K562 (cell line): ENCODE measurements around the gene SS18L1. TPM values are rescaled to one million over a fixed set of nuclear protein-coding genes. Genes with fewer than 3 reads are reported as not detected.

ENCODE experiments used
- ATAC-seq: fragments of 200-7000 bp; cut with Tn5 transposase; 3 replicates; pipeline ENCODE4 v1.9.1; 2020; ENCODE audit warnings: moderate library complexity
- BruUV-seq: library from RNA; stranded (reverse); fragments of 400-500 nt; replicated peaks from 2 replicates; lab custom pipeline; 2021; lab: Mats Ljungman, UMichigan
- CTCF ChIA-PET: fragments of 300-600 bp; formaldehyde crosslinking; extraction: SDS; loops from one replicate; lab custom pipeline; 2021; ENCODE audit warnings: low intra/inter-chr PET ratio; lab: Yijun Ruan, JAX
- POLR2A ChIA-PET: fragments of 300-600, 350-650 bp; sonication (Branson Sonifier 250); formaldehyde crosslinking; extraction: SDS; loops from one replicate; lab custom pipeline; 2021; ENCODE audit warnings: antibody characterized with exemption, inconsistent platforms; lab: Yijun Ruan, JAX
- DNase-seq, 4 experiments: peaks; one replicate each; pipeline versions ENCODE4 v3.0.0 to v3.0.0-alpha.2; 2011 to 2018; ENCODE audit warnings: low spot score in 3 of 4, mixed read lengths in 3 of 4; ENCODE audit errors: extremely low read depth in 1 of 4
- FAIRE-seq: peaks from 2 replicates; lab custom pipeline; 2011; peaks lifted over from hg19 to GRCh38; lab: Jason Lieb, UNC
- H2AFZ ChIP-seq: 2 replicates; pipeline ENCODE4 v1.6.0; 2011; ENCODE audit warnings: low read depth, low read length, control low read depth, inconsistent platforms
- H3K27ac ChIP-seq: fragments of 200-600 bp; 3 replicates; pipeline ENCODE4 v1.8.0; 2011; ENCODE audit warnings: low read depth, mild to moderate bottlenecking, control low read depth, inconsistent platforms, low read length, moderate library complexity, mixed read lengths; ENCODE audit errors: extremely low read depth
- H3K27me3 ChIP-seq, 2 experiments: fragments of 300-600 bp in 1 of 2; 2 replicates in 1 of 2; 3 replicates in 1 of 2; pipeline versions ENCODE4 v1.6.0 to v1.8.0; 2011; ENCODE audit warnings: inconsistent platforms in 2 of 2, low read length in 2 of 2, mild to moderate bottlenecking in 1 of 2, mixed read lengths in 1 of 2, moderate library complexity in 1 of 2; ENCODE audit not compliant: control insufficient read depth in 2 of 2, insufficient read depth in 2 of 2
- H3K36me3 ChIP-seq: fragments of 300-600 bp; 3 replicates; pipeline ENCODE4 v1.8.0; 2011; ENCODE audit warnings: mild to moderate bottlenecking, low read length, inconsistent platforms; ENCODE audit not compliant: control insufficient read depth, insufficient read depth
- H3K4me1 ChIP-seq, 2 experiments: fragments of 200-600 bp in 1 of 2; replicated peaks in 1 of 2; 2 replicates in 1 of 2; 3 replicates in 1 of 2; pipeline versions ENCODE4 v1.5.1 to v1.8.0; 2011; ENCODE audit warnings: inconsistent platforms in 2 of 2, low read length in 2 of 2, mild to moderate bottlenecking in 1 of 2, mixed read lengths in 1 of 2, moderate library complexity in 1 of 2; ENCODE audit not compliant: control insufficient read depth in 2 of 2, insufficient read depth in 2 of 2
- H3K4me2 ChIP-seq: 2 replicates; pipeline ENCODE4 v1.6.1; 2011; ENCODE audit warnings: low read length, control low read depth, inconsistent platforms, mixed read lengths; ENCODE audit not compliant: insufficient read depth
- H3K4me3 ChIP-seq: fragments of 200-600 bp; sonication (generic), shearing (Covaris generic); 2 replicates; pipeline ENCODE4 v1.5.1; 2016; ENCODE audit warnings: control low read depth, inconsistent platforms
- H3K79me2 ChIP-seq: fragments of 200-600 bp; 3 replicates; pipeline ENCODE4 v1.8.0; 2011; ENCODE audit warnings: low read length, inconsistent platforms; ENCODE audit not compliant: control insufficient read depth, insufficient read depth
- H3K9ac ChIP-seq, 2 experiments: 2 replicates each; pipeline versions ENCODE4 v1.6.0 to v1.6.1; 2011; ENCODE audit warnings: low read depth in 2 of 2, low read length in 2 of 2, control low read depth in 1 of 2, inconsistent platforms in 1 of 2, mild to moderate bottlenecking in 1 of 2, mixed read lengths in 1 of 2; ENCODE audit not compliant: insufficient read depth in 1 of 2
- H3K9me1 ChIP-seq: one replicate; pipeline ENCODE4 v1.6.0; 2011; ENCODE audit warnings: inconsistent platforms, mild to moderate bottlenecking, low read length, moderate library complexity; ENCODE audit not compliant: control insufficient read depth, insufficient read depth
- H3K9me3 ChIP-seq: replicated peaks from 2 replicates; pipeline ENCODE4 v1.5.1; 2011; ENCODE audit warnings: low read depth, low read length, inconsistent platforms; ENCODE audit not compliant: control insufficient read depth, insufficient read depth
- H4K20me1 ChIP-seq: replicated peaks from 2 replicates; pipeline ENCODE4 v1.6.1; 2011; ENCODE audit warnings: low read length, inconsistent platforms, mixed read lengths; ENCODE audit not compliant: control insufficient read depth, insufficient read depth
- CREM ChIP-seq: IDR thresholded peaks from 2 replicates; pipeline ENCODE4 v1.6.1; 2014; ENCODE audit warnings: antibody characterized with exemption, low read depth
- HDAC6 ChIP-seq: IDR thresholded peaks from 2 replicates; pipeline ENCODE4 v1.6.1; 2012; ENCODE audit warnings: low read depth, mild to moderate bottlenecking, control low read depth, inconsistent platforms, low read length, moderate library complexity
- NRF1 ChIP-seq, 2 experiments: fragments of 450-650 bp; IDR thresholded peaks in 1 of 2; conservative IDR thresholded peaks in 1 of 2; 2 replicates each; pipeline ENCODE4 v1.6.1; 2014; ENCODE audit warnings: mild to moderate bottlenecking in 2 of 2
- RAD21 ChIP-seq, 2 experiments: fragments of 250-450 bp in 1 of 2; fragments of 450-650 bp in 1 of 2; sonication (Bioruptor Pico) in 1 of 2; formaldehyde crosslinking in 1 of 2; IDR thresholded peaks in 1 of 2; conservative IDR thresholded peaks in 1 of 2; 2 replicates each; pipeline versions ENCODE4 v1.4.0 to v1.8.0; 2020 to 2022; ENCODE audit warnings: mild to moderate bottlenecking in 2 of 2, moderate library complexity in 1 of 2
- ZBTB11 ChIP-seq, 3 experiments: fragments of 200-800 bp in 1 of 3; fragments of 250-450 bp in 1 of 3; fragments of 450-650 bp in 1 of 3; sonication (Bioruptor Pico) in 1 of 3; sonication (Bioruptor generic) in 1 of 3; formaldehyde crosslinking in 1 of 3; IDR thresholded peaks; 2 replicates each; pipeline versions ENCODE4 v1.6.1 to v1.8.0; 2016 to 2022; ENCODE audit warnings: mild to moderate bottlenecking in 2 of 3, missing genetic modification characterization in 2 of 3, missing compliant biosample characterization in 1 of 3, moderate library complexity in 1 of 3
- ZC3H11A ChIP-seq: IDR thresholded peaks from 2 replicates; pipeline ENCODE4 v1.6.1; 2012; ENCODE audit warnings: low read depth, low read length, improper control_type of control experiment
- ZNF316 ChIP-seq: fragments of 450-650 bp; IDR thresholded peaks from 2 replicates; pipeline ENCODE4 v1.6.1; 2016
- ZNF395 ChIP-seq: fragments of 200-800 bp; sonication (Bioruptor generic); IDR thresholded peaks from 2 replicates; pipeline ENCODE4 v1.6.1; 2017; ENCODE audit warnings: missing genetic modification characterization, missing compliant biosample characterization
- whole genome bisulfite sequencing: fragments of 100-300 bp; shearing (Covaris generic); methylation state at CpG from one replicate; pipeline ENCODE4 v1.1.6; 2016; ENCODE audit warnings: low coverage, mixed read lengths; ENCODE audit not compliant: insufficient coverage; ENCODE audit errors: missing lambda C conversion rate; 5-methylcytosine and 5-hydroxymethylcytosine counted together
- in situ Hi-C: fragments of 300-500 bp; cut with MboI; formaldehyde crosslinking; loops from 4 replicates; pipeline ENCODE4 v1.15.0; 2018; ENCODE audit warnings: inconsistent platforms, mixed read lengths
- intact Hi-C: fragments of 100-400 bp; cut with micrococcal nuclease; formaldehyde crosslinking; loops from 2 replicates; pipeline ENCODE4 v1.14.2; 2022
- polyA plus RNA-seq, 8 experiments: library from polyadenylated mRNA; depleted of rRNA in 4 of 8; stranded (reverse) in 5 of 8; unstranded in 3 of 8; fragments of >200 nt; fragmentation: Nextera tagmentation in 2 of 8; fragmentation: Illumina TruSeq in 1 of 8; extraction: Ambion mirVana in 2 of 8; extraction: Trizol in 1 of 8; gene quantifications; 2 replicates each; pipeline versions ENCODE4 v1.2.1 to v1.2.3, GENCODE V29; 2011 to 2014; ENCODE audit warnings: inconsistent platforms in 1 of 8, missing spikeins in 1 of 8
- total RNA-seq, 7 experiments: library from RNA; depleted of rRNA in 6 of 7; stranded (reverse); fragments of >200 nt in 6 of 7; fragmentation: Illumina TruSeq in 2 of 7; extraction: Trizol in 2 of 7; gene quantifications; 2 replicates each; pipeline versions ENCODE4 v1.2.1 to v1.2.3, GENCODE V29; 2011 to 2021; ENCODE audit warnings: low replicate concordance in 1 of 7

The SS18L1 gene
- total and polyA plus RNA-seq, 9 of the 15 experiments (the other 6 are each of a cell fraction or from before 2014, with no cell fraction given), result 2.7 to 28.3 (median 15.1) TPM

- CTCF ChIA-PET, result no interaction called here
- no peak for FAIRE-seq
- 81% methylated on average over 24 of the region's 24 CpGs for WGBS
- Histone ChIP-seq H3K27ac (no peak overlapping the region; the same call in 2 of the 3 replicates), H2AFZ (no peak overlapping the region), H3K4me2 (no peak overlapping the region; the same call in 1 of the 2 replicates), H3K36me3 (peaks cover 62% of the 10 kb centered on the region), H3K79me2 (peaks cover 98% of the 10 kb centered on the region), H3K9me3 (no peaks in the 10 kb centered on the region), H3K4me1 (peaks cover 31 to 73% of the 10 kb centered on the region in 2 experiments; a peak in 4 of 5 replicates), H3K4me3 (no peak overlapping the region), H3K27me3 (no peaks in the 10 kb centered on the region), H4K20me1 (peaks cover 47% of the 10 kb centered on the region), H3K9ac (peak overlapping the region in 1 of 2 experiments; percentile 65; a peak in 2 of 4 replicates), H3K9me1 (peaks cover 7% of the 10 kb centered on the region)
- intact Hi-C loops, result loop anchor here (10.0 kb wide), 1 partner anchor 235 kb away; the partner anchor contains the start of gene RPS21
- in situ Hi-C loops, result no loop called here
- POLR2A ChIA-PET, result interaction anchor here (0.8 to 1.7 kb wide), 2 partner anchors 8 to 84 kb away, joined by 3 to 5 read pairs; partner anchors contain the start of gene TAF4
- DNase-seq, result no peak
- ATAC-seq, result no peak
- BruUV-seq, result no TSS peak
- TF ChIP-seq NRF1 (conservative IDR thresholded peaks at IDR 0.05 in 1 of 2, IDR thresholded peaks at IDR 0.05 in 1 of 2), result no peak
- TF ChIP-seq HDAC6, result no peak
- TF ChIP-seq ZNF316, result peak; percentile 38; the same call in 1 of the 2 replicates
- no peak for TF ChIP-seq CREM
- TF ChIP-seq ZC3H11A, result no peak
- no peak for TF ChIP-seq ZNF395
- no peak for TF ChIP-seq RAD21 (CRISPR knock-in tag; conservative IDR thresholded peaks at IDR 0.05 in 1 of 2, IDR thresholded peaks at IDR 0.05 in 1 of 2)
- TF ChIP-seq ZBTB11 (CRISPR knock-in tag; IDR thresholded peaks at IDR 0.05), result no peak
Observed at GRCh38 chr20:62149532-62150309, 6.2 kb downstream of the SS18L1 start.
